Measurements from ENCODE around the gene TRAF3IP1.
"Not testable (repeated sequence)": the region's sequence is repeated elsewhere in the genome, so short reads cannot be mapped to it uniquely, and the experiment has no call there.

Gene TRAF3IP1

DNA sequence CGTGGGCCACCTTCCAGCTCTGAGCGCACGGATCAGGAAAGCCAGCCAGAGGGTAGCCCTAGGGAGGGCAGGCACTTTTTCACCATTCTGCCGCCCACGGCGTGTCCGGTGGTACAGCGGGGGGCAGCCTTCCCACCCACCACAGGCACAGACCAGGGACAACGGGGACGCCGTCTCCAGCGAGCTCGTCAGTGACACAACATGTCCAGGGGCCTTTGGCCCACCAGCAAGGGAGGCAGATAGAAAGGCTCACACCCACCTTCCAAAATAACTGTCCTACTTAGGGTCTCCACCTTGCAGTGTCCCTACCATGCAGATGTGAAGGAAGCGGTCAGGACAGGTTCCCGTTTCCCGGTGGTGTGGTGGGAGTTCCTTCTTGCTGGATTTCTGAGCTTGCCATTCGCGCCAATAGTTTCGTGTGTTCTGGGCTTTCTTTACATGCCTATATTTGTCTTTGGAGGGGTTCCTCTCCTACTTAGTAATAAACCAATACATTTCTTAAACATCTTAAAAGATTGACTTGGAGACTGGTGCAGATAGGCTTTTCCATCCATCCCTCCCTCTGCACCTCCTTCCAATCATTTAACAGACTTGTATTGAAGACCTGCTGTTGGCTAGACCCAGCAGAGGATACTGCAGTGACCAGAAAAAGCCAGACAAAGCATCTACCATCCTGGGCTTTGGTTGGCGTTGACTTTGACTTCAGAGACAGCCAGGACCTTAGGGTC, 107.3 kb downstream of the TRAF3IP1 start:
- DNase-seq (ENCODE audit: low read depth in 2 of 2) = no peak

DNA sequence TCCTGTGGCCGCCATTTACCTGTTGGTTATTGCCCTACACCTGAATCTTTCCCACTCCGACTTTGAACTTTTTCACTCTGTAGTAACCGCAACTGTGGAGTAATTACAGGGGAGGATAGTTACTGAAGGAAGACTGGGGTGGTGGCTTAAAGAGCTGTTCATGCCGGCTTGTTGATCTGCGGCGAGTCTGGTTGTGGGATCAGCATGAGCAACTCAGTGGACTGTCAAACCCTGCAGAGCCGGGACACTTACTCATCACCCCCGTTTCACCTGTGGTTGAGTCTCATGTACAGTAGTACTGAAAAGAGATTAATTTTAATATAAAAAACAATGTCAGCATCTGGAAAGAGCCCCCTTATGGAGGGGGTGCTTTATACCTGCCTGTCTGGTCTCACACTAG, 108.5 kb downstream of the TRAF3IP1 start:
- DNase-seq (ENCODE audit: low read depth in 2 of 2) = no peak

DNA sequence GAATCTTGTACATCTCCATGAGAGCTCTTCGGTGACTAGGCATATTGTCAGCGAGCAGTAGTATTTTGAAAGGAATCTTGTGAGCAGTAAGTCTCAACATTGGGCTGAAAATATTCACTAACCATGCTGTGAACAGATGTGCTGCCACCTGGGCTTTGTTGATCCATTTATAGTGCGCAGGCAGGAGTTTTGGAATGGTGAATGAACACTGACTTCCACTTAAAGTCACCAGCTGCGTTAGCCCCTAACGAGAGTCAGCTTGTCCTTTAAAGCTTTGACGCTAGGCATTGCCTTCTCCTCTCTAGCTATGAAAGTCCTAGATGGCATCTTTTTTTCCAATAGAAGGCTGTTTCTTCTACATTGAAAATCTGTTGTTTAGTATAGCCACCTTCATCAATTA, 110.5 kb downstream of the TRAF3IP1 start:
- no peak for DNase-seq (ENCODE audit: low read depth in 2 of 2)

DNA sequence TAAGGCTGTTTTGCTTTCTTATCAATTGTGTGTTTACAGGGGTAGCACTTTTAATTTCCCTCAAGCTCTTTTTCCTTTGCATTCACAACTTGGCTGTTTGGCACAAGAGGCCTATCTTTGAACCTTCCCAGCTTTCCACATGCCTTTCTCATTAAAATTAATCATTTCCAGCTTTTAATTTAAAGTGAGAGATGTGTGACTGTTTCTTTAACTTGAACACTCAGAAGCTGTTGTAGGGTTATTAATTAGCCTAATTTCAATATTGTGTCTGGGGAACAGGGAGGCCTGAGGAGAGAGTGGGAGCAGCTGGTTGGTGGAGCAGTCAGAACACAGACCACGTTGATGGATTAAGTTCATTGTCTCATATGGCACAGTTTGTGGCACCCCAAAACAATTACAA, 111.1 kb downstream of the TRAF3IP1 start:
- no peak for DNase-seq (ENCODE audit: low read depth in 2 of 2)

DNA sequence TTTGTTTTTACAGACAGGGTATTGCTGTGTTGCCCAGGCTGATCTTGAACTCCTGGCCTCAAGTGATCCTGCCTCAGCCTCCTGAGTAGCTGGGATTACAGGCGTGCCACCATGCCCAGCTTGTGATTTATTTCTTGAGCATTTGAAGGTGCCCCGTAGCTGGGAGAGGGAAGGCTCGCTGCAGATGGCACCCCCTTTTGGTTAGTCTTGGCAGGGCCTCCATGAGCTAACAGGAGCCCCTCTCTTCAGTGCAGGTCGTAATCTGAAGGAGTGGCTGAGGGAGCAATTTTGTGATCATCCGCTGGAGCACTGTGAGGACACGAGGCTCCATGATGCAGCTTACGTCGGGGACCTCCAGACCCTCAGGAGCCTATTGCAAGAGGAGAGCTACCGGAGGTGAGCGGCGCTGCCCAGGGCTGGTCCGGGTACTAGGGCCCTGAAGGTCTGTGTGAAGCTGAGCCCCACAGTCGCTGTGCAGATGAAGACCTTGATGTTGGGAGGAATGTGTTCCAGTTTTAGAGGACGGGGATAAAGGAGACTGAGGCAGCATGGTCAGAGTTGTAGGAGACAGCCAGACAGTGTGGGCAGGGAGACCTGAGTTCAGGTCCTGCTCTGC, 113.1 kb downstream of the TRAF3IP1 start:
- no peak for DNase-seq (ENCODE audit: low read depth in 2 of 2)

DNA sequence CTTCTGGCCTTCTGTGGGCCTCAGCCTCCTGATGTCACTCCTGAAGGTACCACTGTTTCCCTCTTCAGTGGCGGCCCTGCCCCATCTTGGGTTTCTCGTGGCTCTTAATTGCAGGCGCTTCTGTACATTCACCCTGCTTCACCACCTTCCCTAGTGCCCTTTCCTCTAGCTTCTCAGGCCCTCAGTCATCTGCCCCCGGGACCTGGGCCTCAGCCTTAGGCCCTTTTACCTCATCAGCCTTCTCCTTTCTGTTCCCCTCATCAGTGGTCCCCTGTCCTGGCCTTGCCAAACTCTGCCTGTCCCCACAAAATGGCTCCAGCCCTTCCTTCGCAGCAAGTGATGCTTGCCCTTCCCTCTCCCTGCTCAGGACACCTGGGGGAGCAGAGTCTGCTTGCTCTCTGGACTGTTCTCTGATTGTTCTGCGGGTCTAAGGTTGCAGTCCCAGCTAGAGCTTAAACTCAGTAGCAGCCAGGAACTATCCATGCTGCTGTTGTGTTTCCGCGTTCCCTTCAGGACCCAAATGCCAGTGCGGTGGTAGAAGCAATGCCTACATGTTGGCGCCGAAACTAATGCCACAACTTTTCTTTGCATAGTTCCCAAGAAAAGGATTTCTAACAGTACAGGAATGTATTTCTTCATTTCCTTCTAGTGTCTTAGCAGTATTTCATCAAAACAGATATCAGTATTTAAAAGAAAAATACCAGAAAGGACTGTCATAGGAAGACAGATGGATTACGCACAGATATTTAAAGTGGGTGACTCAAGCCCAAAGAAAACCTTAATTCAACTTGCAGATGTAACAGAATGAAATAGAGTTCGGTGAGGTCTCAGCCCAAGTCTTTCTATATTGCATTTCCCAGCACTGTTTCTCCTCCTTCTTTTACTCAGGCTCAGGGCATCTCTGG, 113.9 kb downstream of the TRAF3IP1 start:
- DNase-seq (ENCODE audit: low read depth in 2 of 2) = no peak

DNA sequence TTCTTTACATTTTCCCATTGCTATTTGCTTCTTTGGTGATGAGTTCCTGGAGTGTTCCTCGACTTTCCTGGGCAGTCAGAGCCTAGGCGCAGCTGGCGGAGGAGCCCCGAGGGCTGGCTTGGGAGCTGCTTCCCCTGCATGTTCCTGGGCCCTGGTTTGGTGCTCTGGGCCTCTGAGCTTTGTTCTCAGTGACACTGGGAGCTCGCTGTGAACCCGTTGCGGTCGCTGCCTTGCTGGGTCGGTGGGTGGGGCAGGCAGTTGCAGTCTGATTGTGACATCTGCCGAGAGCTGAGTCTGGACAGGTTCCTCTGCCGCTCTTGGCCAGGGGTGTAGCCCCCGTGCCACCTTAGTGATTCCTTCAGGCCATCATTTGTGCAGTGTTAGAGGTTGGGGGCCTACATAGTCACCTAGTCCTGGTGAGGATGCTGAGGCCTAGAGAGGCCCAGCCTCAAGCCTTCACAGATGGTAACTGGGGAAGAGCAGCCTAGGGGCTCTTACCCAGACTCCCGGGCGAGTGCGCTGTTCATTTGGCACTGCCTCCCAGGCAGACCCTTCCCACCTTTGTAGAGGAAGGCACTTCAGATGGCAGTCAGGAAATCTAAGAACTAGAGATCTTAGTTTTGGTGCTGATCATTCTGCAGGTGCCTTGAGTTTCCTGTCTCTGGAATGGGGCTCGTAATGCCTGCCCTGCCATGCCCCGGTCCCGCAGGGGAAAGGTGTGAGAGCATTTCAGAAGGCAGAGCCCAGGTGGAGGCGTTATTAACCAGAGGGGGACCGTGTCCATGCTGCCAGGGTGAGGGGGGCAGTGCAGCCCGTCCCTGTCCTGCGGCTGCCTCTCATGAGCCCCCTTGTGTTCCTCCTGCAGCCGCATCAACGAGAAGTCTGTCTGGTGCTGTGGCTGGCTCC, 114.8 kb downstream of the TRAF3IP1 start:
- DNase-seq (ENCODE audit: low read depth in 2 of 2) = no peak

DNA sequence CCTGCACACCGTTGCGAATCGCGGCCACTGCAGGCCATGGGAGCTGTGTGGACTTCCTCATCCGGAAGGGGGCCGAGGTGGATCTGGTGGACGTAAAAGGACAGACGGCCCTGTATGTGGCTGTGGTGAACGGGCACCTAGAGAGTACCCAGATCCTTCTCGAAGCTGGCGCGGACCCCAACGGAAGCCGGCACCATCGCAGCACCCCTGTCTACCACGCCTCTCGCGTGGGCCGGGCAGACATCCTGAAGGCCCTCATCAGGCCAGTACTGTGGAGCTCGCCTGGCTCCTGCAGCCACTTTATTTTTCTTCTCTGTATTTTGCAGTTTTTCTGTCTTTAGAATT, 115.4 kb downstream of the TRAF3IP1 start:
- no peak for DNase-seq (ENCODE audit: low read depth in 2 of 2)

DNA sequence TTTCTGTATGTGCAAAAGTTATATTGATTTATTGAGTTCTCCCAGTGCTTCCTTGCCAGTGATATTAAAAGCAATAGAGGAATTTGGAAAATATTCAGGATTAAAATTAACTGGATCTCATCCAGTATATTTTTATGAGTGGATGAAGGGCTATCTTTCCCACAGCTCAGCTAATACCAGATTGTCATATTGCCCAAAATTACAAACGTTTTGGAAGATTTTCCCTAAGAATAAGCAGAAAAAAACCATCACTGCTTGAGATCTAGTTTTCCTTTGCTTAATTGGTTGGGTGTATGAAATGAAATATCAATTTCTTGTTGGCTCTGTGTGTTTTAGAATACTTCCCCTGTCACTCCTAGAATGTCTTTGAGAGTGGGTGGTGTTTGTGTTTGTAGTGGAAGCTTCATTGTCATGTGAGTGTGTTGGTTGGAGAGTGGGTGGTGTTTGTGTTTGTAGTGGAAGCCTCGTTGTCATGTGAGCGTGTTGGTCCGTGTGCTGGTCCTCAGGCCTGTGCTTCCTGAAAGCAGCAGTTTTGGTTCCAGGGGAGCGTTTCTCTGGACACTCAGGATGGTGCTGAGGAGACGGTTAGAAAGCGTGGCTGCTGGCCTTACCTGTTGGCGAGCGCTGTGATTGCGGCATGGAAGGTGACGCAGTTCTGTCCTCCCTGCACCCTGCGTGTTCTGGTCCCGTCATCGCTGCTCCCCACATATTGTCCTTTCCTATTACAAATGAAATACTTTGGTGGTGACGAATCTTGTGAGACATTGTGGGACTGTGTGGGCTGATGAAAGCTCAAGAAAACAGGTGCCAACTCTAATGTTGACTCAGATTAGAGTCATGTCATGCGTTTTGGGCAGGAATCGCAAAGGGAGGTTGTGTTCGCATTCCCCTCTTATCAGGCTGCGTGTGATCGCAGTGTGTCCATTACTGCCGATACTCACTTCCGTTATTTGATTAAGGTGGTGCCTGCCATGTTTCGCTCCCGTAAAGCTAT, 118.8 kb downstream of the TRAF3IP1 start:
- DNase-seq (ENCODE audit: low read depth in 2 of 2) = no peak

DNA sequence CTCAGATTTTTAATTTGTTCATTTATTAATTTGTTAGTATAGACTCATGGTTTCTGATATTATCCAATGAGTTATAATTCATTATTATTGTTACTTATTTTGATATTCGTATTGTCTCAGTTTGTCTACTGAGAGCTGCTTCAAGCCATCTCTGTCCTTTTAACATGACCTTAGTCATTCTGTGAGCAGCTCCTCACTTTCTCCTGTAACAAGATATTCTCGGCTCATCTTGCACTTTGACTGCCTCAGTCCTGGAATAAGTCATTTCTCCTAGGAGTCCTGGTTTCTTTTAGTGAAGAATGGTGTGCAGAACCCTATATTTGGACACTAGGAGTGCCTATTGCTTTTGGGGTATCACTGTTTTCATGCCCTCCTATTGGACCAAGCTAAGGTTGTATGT, 119.6 kb downstream of the TRAF3IP1 start:
- no peak for DNase-seq (ENCODE audit: low read depth in 2 of 2)

DNA sequence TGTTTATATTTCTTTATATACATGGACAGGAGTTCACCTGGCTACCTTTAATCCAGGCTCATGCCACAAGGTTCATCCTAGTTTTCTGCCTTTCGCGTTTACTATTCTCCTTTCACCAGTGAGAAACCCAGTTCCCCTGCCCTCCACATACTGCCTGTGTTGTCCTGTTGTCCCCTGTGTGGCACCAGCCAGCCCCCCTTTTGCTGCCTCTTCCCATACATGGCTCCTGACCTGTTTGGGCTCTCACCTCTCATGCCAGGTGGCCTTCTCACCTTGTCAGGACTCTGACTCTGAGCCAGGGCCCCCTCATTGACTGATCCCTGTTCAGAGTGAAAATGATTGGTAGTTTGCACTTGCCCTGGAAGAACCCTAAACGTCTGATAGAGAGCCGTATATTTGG, 120.0 kb downstream of the TRAF3IP1 start:
- DNase-seq (ENCODE audit: low read depth in 2 of 2) = no peak

DNA sequence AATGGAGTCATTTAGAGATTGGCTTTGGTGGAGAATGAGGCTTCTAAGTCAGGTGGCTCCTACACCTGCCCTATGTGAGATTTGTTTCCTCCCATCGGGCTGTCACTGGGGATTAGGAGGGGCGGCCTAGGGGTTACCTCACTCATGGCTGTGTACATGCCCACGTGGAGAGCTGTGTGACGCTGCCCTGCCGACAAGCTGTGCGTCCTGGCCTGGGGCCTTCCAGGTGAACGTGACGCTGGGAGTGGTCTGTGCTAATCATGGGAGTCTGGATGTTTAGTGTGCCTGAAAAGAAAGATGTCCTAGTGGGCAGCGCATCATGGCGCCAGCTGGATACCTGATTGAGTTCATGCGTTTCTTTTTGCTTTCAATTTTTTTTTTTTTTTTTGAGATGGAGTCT, 120.4 kb downstream of the TRAF3IP1 start:
- no peak for DNase-seq (ENCODE audit: low read depth in 2 of 2)

DNA sequence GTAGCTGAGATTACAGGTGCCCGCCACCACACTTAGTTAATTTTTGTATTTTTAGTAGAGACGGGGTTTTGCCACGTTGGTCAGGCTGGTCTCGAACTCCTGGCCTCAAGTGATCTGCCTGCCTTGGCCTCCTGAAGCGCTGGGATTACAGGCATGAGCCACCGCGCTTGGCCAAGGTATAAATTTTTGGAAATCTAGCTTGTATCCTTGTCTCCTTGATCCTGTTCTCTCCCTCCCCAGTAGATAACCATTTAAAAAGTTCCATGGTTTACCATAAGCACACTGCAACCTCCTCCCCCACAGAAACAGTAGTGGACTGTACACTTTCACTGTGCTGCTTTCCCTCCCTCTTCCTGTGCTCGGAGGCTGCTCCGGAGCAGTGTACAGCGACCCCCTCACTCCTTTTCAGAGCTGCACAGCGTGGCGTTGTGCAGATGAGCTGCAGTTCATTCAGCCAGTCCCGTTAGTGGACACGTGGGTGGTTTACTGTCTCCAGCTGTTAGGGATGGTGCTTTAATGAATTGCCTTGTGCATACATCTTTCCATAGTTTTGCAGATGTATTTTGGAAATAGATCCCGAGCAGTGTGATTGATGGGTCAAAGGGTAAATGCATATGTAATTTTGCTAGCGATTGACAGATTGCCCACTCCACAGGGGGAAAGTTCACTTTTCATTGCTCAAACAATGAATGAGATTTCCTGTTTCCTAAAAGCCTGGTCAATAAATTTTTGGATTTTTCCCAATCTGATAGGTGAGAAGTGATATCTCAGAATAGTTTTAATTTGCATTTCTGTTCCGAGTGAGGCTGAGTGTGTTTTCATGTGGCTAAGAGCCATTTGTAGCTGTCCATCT, 121.2 kb downstream of the TRAF3IP1 start:
- no peak for DNase-seq (ENCODE audit: low read depth in 2 of 2)

DNA sequence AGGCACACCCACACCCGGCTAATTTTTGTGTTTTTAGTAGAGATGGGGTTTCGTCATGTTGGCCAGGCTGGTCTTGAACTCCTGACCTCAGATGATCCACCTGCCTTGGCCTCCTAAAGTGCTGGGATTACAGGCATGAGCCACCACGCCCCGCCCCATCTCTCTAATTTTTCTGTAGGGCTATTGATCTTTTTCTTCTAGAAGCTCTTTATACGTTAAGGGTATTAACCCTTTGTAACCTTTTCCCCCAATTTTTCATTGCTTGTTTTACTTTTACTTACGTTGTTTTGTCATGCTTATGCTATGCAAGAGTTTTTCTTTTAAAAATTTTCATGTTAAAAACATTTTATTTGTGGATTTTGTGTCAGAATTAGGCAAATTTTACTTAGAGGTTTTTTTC, 121.9 kb downstream of the TRAF3IP1 start:
- not testable (repeated sequence) for DNase-seq (ENCODE audit: low read depth in 2 of 2)

DNA sequence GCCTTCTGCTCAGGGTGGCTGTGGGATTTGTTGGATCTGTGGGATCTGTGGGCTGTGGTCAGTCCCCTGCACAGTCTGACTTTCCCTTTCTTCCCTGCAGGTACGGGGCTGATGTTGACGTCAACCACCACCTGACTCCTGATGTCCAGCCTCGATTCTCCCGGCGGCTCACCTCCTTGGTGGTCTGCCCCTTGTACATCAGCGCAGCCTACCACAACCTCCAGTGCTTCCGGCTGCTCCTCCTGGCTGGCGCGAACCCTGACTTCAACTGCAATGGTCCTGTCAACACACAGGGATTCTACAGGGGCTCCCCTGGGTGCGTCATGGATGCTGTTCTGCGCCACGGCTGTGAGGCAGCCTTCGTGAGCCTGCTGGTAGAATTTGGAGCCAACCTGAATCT, 123.9 kb downstream of the TRAF3IP1 start:
- DNase-seq (ENCODE audit: low read depth in 2 of 2) = no peak

DNA sequence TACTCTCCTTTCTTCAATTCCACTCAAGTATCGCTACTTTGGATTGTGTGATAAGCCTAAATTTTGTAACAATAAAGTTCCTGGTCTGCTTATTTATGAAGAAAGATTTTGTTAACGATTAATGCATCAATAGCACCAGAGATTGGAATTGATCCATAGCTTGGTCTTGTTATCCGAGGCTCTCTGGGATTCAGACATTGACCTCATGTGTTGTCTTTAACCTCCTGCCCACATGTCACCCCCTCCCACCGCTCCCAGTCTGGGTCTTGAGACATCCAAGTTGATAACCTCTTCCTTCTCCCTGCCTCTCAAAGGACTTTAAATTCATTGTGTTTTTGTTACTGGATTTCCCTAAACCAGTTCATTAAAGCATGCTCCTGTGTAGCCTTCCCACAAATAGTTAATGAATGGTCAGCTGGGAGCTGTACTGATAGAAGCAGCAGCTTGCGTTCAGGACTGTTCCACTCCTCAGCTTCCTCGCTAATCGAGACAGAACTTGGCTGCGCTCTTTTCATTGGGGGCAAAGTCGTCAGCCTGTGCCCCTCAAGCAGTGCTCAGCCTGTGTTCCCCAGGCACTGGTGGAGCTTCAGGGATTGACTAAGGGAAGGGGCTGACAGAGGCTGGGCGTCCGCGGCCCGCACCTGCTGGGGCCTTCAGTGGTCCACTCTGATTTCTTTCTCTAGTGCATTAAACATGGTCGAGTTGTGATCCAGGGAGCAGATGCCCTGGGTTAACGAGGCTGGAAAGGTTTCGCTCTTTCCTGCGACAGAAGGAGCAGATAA, 125.3 kb downstream of the TRAF3IP1 start:
- DNase-seq (ENCODE audit: low read depth in 2 of 2) = no peak

DNA sequence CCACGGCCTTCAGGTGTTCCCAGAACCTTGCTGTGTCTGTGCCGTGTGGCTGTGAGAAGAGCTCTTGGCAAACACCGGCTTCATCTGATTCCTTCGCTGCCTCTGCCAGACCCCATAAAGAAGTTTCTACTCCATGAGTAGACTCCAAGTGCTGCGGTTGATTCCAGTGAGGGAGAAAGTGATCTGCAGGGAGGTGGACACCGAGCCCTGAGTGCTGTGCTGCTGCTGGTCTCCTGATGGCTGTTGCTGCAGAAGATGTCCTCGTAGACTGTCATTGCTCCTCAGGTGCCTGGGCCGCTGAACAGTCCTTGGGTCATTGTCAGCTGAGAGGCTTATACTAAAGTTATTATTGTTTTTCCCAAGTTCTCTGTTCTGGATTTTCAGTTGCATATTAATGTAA, 126.1 kb downstream of the TRAF3IP1 start:
- no peak for DNase-seq (ENCODE audit: low read depth in 2 of 2)

DNA sequence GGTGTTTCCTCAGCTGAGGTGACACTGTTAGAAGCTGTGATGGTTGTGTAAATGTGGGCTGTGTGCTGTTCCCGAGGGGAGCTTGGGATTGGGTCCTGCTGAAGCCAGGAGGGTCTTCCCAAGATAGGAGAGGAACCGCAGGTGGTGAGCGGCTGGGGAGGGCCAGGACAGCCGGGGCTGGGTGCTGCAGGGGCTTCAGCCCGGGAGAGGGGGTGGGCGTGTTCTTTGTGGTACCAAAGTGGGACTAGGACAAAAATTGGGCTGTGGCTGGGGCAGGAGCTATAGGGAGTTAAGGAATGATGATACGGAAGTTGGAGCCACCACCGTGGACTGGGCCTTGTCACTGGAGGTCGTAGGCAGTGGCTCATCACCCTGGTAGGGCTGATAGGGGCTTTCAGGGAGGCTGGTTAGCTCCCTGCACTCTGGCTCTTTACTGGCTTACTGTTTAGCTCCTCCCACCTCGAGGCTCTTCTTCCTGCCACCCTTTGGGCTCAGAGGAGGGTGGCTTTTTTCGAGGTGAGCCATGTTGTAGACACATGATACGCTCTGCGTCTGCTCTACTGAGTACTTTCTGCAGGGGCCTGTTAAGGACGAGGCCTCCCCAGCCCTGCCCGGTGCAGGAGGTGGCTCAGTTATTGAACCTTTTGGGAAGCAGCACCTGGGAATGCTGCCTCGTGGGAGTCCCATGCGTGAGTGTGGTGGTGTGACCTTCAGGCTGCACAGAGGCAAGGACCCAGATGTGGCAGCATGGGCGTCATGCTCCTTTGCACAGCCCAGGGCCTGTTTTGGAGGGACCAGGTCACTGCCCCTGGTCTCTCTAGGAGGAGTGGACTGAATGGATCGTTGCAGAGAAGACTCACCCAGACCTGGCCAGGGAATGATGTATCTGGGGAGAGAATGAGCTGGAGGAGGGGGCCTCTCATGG, 128.0 kb downstream of the TRAF3IP1 start:
- no peak for DNase-seq (ENCODE audit: low read depth in 2 of 2)
